K562 (cell line): ENCODE data around the gene MPIG6B. TPM values are rescaled to one million over a fixed set of nuclear protein-coding genes. Genes with fewer than 3 reads are reported as not detected.

ENCODE experiments used
- AFF1 ChIP-seq, 2 experiments: fragments of 450-650 bp; IDR thresholded peaks; 2 replicates each; pipeline ENCODE4 v1.6.1; 2018; ENCODE audit warnings: mild to moderate bottlenecking in 2 of 2, low read depth in 1 of 2; ENCODE audit not compliant: partially characterized antibody in 2 of 2
- BACH1 ChIP-seq: fragments of 200-800 bp; sonication (Bioruptor generic); IDR thresholded peaks from 2 replicates; pipeline ENCODE4 v1.6.1; 2016; ENCODE audit warnings: missing genetic modification characterization, missing compliant biosample characterization
- DLX4 ChIP-seq: fragments of 250-450 bp; sonication (Bioruptor Pico); IDR thresholded peaks from 2 replicates; pipeline ENCODE4 v1.6.1; 2021; ENCODE audit warnings: mild to moderate bottlenecking
- EGR1 ChIP-seq: fragments of 450-650 bp; conservative IDR thresholded peaks from 2 replicates; pipeline ENCODE4 v1.6.1; 2017; ENCODE audit warnings: mild to moderate bottlenecking
- ELF1 ChIP-seq: fragments of 200-800 bp; sonication (Bioruptor generic); IDR thresholded peaks from 2 replicates; pipeline ENCODE4 v1.6.1; 2016; ENCODE audit warnings: missing genetic modification characterization, missing compliant biosample characterization
- ETS1 ChIP-seq: conservative IDR thresholded peaks from 2 replicates; pipeline ENCODE4 v1.6.1; 2011; ENCODE audit warnings: low read depth, mild to moderate bottlenecking, low read length; ENCODE audit not compliant: control insufficient read depth
- FOS ChIP-seq: IDR thresholded peaks from 3 replicates; pipeline ENCODE4 v1.6.1; 2011; ENCODE audit not compliant: insufficient read length; ENCODE audit errors: extremely low read depth
- GTF2A2 ChIP-seq: IDR thresholded peaks from 2 replicates; pipeline ENCODE4 v1.6.1; 2016; ENCODE audit warnings: mild to moderate bottlenecking, missing genetic modification characterization, missing compliant biosample characterization
- KDM2B ChIP-seq: fragments of 250-450 bp; sonication (Bioruptor Pico); IDR thresholded peaks from 2 replicates; pipeline ENCODE4 v1.8.0; 2021; ENCODE audit warnings: mild to moderate bottlenecking, moderate library complexity
- LEF1 ChIP-seq: fragments of 450-650 bp; IDR thresholded peaks from 2 replicates; pipeline ENCODE4 v1.6.1; 2016; ENCODE audit warnings: mild to moderate bottlenecking
- MXI1 ChIP-seq: IDR thresholded peaks from 2 replicates; pipeline ENCODE4 v1.6.1; 2011; ENCODE audit warnings: low read depth, mild to moderate bottlenecking, improper control_type of control experiment, low read length
- NONO ChIP-seq, 2 experiments: fragments of 200-400 bp in 1 of 2; fragments of 450-650 bp in 1 of 2; formaldehyde crosslinking in 1 of 2; IDR thresholded peaks; 2 replicates each; pipeline ENCODE4 v1.6.1; 2017; ENCODE audit warnings: low read depth in 2 of 2, mild to moderate bottlenecking in 2 of 2, moderate library complexity in 2 of 2, low read length in 1 of 2
- PTBP1 ChIP-seq: fragments of 200-400 bp; formaldehyde crosslinking; IDR thresholded peaks from 2 replicates; pipeline ENCODE4 v1.6.1; 2017; ENCODE audit warnings: low read depth, low read length
- TEAD4 ChIP-seq, 2 experiments: sonication (generic) in 1 of 2; formaldehyde crosslinking in 1 of 2; IDR thresholded peaks; 2 replicates each; pipeline versions ENCODE4 v1.6.1 to v1.8.0; 2012 to 2022; ENCODE audit warnings: borderline replicate concordance in 1 of 2, inconsistent platforms in 1 of 2, low read length in 1 of 2, mild to moderate bottlenecking in 1 of 2, missing genetic modification reagents in 1 of 2
- XRCC4 ChIP-seq: IDR thresholded peaks from one replicate; pipeline ENCODE4 v1.6.1; 2011; ENCODE audit not compliant: insufficient read depth, insufficient read length; ENCODE audit errors: extremely low read depth
- ZFP1 ChIP-seq: fragments of 450-650 bp; formaldehyde crosslinking; IDR thresholded peaks from 2 replicates; pipeline ENCODE4 v1.4.0; 2020; ENCODE audit warnings: mild to moderate bottlenecking, mixed read lengths
- ZNF232 ChIP-seq: sonication (generic); formaldehyde crosslinking; IDR thresholded peaks from 2 replicates; pipeline ENCODE4 v1.8.0; 2022; ENCODE audit warnings: mild to moderate bottlenecking, missing genetic modification reagents
- ZNF274 ChIP-seq: IDR thresholded peaks from 2 replicates; pipeline ENCODE4 v1.6.1; 2011; ENCODE audit warnings: low read depth, mild to moderate bottlenecking, low read length, moderate library complexity, borderline replicate concordance
- ZNF436 ChIP-seq: fragments of 250-450, 450-650 bp; sonication (Bioruptor Pico); formaldehyde crosslinking; IDR thresholded peaks from 2 replicates; pipeline ENCODE4 v1.7.0; 2020; ENCODE audit warnings: mild to moderate bottlenecking
- ZNF639 ChIP-seq, 2 experiments: fragments of 200-800 bp in 1 of 2; sonication (Bioruptor generic) in 1 of 2; sonication (generic) in 1 of 2; formaldehyde crosslinking in 1 of 2; IDR thresholded peaks in 1 of 2; conservative IDR thresholded peaks in 1 of 2; 2 replicates each; pipeline versions ENCODE4 v1.5.0 to v1.6.1; 2016 to 2020; ENCODE audit warnings: missing compliant biosample characterization in 1 of 2, missing genetic modification characterization in 1 of 2, missing genetic modification reagents in 1 of 2
- polyA plus RNA-seq, 8 experiments: library from polyadenylated mRNA; depleted of rRNA in 4 of 8; stranded (reverse) in 5 of 8; unstranded in 3 of 8; fragments of >200 nt; fragmentation: Nextera tagmentation in 2 of 8; fragmentation: Illumina TruSeq in 1 of 8; extraction: Ambion mirVana in 2 of 8; extraction: Trizol in 1 of 8; gene quantifications; 2 replicates each; pipeline versions ENCODE4 v1.2.1 to v1.2.3, GENCODE V29; 2011 to 2014; ENCODE audit warnings: inconsistent platforms in 1 of 8, missing spikeins in 1 of 8
- total RNA-seq, 7 experiments: library from RNA; depleted of rRNA in 6 of 7; stranded (reverse); fragments of >200 nt in 6 of 7; fragmentation: Illumina TruSeq in 2 of 7; extraction: Trizol in 2 of 7; gene quantifications; 2 replicates each; pipeline versions ENCODE4 v1.2.1 to v1.2.3, GENCODE V29; 2011 to 2021; ENCODE audit warnings: low replicate concordance in 1 of 7

The MPIG6B gene
- total and polyA plus RNA-seq, 9 of the 15 experiments (the other 6 are each of a cell fraction or from before 2014, with no cell fraction given) = 0.11 to 1.2 (median 0.28) TPM; not detected in 1

GRCh38 chr6:31713991-31714684 is 9.0 kb upstream of the MPIG6B start (continued):
- TF ChIP-seq ETS1 = 0 out of 2 replicates have a peak, but pooled peaks have one; percentile 46
- no peak for TF ChIP-seq GTF2A2 (tag)
- no peak for TF ChIP-seq ZNF639 (CRISPR knock-in tag; conservative IDR thresholded peaks at IDR 0.05 in 1 of 2, IDR thresholded peaks at IDR 0.05 in 1 of 2)
- TF ChIP-seq ZFP1 = no peak
- no peak for TF ChIP-seq TEAD4 (IDR thresholded peaks at IDR 0.05; ENCODE audit: low read length)
- no peak for TF ChIP-seq TEAD4 (CRISPR knock-in tag; IDR thresholded peaks at IDR 0.05; ENCODE audit: borderline replicate concordance)
- TF ChIP-seq XRCC4 = no peak
- TF ChIP-seq AFF1 (IDR thresholded peaks at IDR 0.05; ENCODE audit: low read depth in 1 of 2, partially characterized antibody in 2 of 2) = peak in 1 of 2 experiments; percentile 25
- no peak for TF ChIP-seq PTBP1
- TF ChIP-seq LEF1 = peak; percentile 28; the same call in 1 of the 2 replicates
- TF ChIP-seq ELF1 = no peak
- no peak for TF ChIP-seq FOS
- TF ChIP-seq ZNF274 = no peak
- no peak for TF ChIP-seq KDM2B
- peak; percentile 43 for TF ChIP-seq EGR1
- TF ChIP-seq NONO (IDR thresholded peaks at IDR 0.05; ENCODE audit: low read depth in 2 of 2, low read length in 1 of 2) = no peak
- no peak for TF ChIP-seq BACH1
- no peak for TF ChIP-seq ZNF232 (CRISPR knock-in tag)
- TF ChIP-seq ZNF436 = no peak
- TF ChIP-seq MXI1 = no peak
- no peak for TF ChIP-seq DLX4 (CRISPR knock-in tag)
- TF ChIP-seq, all 486 proteins: peak for 6
